HG03575 (cell line): ENCODE data around the gene IQCN.

Experiments used
- ATAC-seq: cut with Tn5 transposase; IDR thresholded peaks from one replicate; pipeline ENCODE4 v1.9.1; 2021; ENCODE audit not compliant: unreplicated experiment, insufficient number of reproducible peaks, low FRiP score; ENCODE audit errors: extremely low read depth

Gene IQCN

DNA sequence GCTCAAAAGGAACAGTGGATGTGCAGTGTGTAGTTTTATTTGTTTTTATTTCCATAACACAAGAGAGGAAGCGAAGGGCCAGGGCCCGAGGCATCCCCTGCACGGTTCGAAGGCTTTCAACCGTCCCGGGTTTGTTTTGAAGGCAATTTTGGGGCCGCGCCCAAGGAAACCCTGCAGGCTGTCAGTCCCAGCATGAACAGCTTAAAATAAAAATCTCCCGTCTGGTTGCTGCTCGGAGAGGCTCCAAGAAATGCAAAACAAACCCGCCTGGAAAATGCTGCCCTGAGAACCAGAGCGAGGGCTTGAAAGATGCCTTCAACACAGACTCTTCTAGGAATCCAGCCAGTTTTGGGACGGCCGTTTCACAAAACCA lies 32.6 kb upstream of the IQCN start:
- no peak for ATAC-seq

DNA sequence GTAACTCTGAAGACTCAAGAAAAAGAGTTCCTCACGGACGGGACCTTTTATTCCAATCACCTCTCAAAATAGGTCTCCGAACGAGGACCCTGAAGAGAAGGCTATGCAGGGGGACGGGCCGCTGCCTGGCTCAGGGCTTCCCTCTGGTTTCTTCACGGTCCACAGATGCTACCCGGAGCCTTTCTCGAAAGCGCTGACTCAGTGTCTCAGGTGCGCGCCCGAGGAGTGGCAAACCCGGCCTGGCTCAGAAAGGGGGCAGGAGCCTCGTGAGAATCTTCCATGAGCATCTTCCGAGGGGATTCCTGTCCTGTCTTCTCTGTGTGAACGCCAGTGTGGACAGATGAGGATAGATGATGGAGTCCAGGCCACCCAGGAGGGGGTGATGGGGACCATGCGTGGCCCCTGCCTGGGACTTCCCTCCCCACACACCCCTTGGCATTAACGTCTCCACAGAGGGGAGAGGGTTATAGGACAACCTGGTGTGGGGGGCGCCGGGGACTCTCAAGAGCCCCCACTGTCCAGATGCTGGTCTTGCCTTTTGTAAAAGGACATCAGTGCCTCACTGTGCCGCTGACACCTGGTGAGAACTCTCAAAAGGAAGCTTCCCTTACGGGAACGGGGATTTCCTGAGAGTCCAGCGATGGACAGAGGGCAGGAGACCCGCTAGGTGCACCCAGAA lies 32.1 kb upstream of the IQCN start:
- ATAC-seq = no peak

DNA sequence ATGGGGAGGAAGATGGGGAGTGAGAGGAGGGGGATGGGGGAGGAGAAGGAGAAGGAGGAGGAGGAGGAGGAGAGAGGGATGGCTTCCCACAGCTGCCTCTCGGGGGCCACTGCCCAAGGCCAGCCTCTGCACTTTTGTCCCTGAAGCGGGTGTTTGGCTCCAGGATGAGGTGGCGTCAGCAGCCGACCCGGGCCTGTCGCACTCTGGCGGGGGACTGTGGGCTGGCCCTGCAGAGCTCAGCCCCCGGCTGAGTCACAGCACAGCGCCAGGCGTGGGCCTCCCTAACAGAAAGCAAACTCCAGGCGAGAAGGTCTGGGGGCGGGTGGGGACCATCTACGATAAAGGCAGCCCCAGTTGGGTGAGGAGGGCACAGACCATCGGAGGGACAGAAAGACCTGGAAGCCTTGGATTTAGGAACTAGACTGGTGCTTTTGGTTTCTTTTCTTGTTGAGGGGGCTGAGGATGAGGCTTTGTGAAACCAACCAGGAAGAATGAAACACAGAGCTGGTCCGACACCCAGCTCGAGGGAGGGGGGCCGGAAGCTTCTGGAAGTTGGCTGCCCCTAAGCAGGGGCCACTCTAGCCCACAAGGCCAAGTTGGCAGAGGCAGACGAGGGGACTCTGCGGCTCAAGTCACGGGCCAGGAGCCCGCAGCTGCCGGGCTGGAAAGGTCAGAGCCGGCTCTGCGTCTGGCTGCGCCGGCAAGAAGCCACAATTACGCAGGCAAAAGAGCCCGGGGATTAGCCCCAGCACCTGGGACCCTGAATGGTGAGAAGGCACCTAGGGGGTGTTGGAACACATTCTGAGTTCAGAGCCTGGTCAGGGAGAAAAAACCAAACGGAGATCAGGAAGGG lies 30.4 kb upstream of the IQCN start:
- no peak for ATAC-seq

DNA sequence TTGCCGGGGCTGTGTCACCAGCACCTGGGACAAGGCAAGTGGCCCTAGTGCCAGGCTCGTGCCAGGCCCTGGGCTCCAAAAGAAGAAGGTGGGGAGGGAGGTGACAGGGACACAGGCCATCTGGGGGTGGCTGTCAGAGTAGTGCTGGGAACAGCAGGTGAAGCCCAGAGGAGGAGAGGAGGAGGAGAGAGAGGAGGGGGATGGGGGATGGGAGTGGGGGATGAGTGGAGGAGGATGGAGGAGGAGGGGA lies 29.9 kb upstream of the IQCN start:
- ATAC-seq = no peak

DNA sequence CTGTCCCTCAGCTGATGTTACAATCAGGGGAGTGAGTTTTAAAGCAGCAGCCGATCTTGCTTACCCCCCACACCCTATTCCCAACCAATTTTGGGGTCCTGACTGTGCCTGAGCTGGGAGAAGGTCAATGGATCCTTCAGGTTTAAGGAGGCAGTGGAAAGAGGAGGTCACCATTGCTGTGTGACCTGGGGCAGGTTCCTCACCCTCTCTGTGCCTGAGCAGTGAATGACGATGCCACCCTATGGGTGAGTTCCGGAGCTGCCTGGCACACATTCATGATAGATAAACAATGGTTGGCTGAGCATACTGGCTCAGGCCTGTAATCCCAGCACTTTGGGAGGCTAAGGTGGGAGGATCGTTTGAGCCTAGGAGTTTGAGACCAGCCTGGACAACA lies 27.5 kb upstream of the IQCN start:
- no peak for ATAC-seq

DNA sequence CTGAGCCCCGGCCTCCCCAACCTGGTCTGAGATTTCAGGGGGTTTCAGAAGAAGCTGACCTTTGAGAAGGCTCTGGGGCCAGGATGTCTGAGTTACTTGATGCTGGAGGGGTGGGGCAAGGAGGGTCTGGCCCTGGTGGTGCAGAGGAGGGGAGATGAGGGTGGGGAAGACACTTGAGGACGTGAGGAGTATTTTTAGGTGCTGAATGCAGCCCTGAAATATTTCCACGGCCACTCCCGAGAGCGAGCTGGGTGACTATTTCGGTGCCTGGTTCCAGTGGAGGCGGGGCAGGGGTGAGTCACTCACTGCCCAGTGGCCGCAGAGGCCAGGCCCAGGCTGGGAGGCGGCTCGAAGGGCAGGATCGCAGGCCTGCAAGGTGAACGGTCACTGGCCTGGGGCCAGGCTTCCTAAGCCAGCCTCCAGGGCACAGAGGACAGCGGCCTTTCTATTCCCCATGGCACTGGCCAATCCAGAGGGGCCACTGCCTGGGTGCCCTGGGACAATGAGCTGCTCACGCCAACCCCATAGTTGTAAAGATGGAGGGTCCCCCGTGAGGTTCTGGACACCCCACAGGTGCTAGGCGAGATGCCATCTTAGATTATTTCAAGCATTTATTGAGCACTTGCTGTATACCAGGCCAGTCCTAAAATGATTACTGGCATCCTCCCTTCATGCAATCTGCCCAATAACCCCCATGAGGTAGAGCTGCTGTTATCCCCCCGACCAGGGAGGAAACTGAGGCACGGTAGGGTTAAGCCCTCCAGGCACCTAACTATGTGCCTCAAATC lies 26.9 kb upstream of the IQCN start:
- ATAC-seq = no peak

DNA sequence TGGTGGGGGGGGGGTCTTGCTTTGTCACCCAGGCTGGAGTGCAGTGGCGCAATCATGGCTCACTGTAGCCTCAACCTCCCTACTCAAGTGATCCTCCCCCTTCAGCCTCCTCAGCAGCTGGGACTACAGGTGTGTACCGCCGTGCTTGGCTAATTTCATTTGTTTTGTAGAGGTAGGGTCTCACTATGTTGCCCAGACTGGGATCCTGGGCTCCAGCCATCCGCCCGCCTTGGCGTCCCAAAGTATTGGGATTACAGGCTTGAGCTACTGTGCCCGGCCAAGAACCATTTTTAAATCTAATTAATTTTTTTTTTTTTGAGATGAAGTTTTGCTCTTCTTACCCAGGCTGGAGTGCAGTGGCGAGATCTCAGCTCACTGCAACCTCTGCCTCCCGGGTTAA lies 25.4 kb upstream of the IQCN start:
- no peak for ATAC-seq

DNA sequence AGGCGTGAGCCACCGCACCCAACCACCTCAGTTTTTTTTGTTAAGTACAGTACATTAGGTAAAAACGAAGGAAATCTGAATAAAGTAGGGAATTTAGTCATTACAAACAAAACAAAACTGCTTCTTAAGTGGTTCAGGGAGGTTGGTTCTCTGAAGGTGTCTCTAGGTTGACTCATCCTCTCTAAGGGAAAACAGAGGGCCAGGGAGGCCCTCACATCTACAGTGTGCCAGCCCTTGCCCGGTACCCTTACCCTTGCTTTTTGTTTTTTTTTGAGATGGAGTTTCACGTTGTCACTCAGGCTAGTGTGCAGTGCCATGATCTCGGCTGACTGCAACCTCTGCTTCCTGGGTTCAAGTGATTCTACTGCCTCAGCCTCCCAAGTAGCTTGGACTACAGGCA lies 24.3 kb upstream of the IQCN start:
- no peak for ATAC-seq

DNA sequence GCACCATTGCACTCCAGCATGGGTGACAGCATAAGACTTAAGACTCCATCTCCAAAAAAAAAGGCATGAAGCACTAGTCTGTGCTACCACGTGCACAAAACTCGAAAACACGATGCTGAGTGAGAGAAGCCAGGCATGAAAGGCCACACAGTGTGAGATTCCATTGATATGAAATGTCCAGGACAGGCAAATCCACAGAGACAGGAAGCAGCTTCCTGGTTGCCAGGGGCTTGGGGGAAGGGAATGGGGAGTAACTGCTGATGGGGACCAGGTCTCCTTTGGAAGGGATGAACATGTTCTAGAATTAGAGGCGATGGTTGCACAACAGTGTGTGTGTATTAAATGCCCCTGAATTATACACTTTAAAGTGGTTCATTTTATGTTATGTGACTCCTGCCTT lies 23.1 kb upstream of the IQCN start:
- no peak for ATAC-seq

DNA sequence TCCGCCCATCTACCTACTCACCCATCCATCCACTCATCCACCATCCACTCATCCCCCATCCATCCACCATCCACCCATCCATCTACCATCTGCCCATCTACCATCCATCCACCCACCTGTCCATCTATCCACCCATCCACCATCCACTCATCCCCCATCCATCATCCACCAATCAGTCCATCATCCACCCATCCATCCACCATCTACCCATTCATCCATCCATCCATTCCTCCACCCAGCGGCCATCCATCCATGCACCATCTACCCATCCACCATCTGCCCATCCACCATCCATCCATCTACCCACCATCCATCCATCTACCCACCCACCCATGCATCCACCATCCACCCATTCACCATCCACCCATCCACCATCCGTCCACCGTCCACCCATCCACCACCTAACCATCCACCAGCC lies 20.8 kb upstream of the IQCN start:
- ATAC-seq = no peak

DNA sequence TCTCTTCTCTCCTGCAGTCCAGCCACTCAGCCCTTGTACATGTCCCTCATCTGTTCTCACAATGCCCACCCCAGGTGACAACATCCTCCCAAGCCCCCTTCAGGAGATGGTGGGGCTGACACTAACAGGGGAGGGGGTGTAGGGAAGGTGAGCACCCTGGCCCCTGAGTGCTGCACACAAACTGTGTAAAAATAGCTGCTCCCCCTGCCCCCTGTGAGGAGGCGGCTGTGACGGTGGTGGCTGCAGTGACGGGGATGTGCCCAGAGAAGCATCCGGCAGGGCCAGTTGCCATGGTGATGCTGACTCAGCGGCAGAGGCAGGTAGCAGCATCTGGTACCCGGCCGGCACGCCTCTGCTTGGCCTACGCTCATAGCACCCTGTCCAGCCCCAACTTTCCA lies 20.2 kb upstream of the IQCN start:
- ATAC-seq = no peak

DNA sequence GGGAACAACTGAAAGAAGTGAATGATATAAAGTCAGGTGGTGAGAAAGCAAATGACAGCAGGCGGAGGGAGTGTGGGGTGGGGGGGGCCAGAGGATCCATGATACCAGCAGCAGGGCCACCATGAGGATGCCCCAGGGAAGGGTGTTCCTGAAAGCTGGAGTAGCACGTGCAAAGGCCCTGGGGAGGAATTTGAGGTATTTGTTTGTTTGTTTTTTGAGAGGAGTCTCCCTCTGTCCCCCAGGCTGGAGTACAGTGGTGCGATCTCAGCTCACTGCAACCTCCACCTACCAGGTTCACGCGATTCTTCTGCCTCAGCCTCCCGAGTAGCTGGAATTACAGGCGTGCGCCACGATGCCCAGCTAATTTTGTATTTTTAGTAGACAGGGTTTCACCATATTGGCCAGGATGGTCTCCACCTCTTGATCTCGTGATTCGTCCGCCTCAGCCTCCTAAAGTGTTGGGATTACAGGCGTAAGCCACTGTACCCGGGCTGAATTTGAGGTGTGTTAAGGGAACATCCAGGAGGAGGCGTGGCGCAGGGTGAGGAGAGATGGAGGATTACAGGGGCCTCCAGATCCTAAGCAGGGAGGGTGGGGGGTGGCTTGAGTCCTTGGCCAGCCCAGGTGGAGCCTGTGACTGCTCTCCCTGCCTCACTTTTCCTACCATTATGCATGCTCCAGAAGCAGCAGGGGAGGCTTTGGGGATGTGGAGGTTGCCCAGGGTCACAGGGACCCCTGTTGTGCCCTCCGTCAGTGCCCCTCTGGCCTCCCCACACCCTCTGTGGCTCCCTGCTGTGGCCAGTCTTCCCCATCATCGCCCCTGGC lies 19.6 kb upstream of the IQCN start:
- ATAC-seq = no peak

DNA sequence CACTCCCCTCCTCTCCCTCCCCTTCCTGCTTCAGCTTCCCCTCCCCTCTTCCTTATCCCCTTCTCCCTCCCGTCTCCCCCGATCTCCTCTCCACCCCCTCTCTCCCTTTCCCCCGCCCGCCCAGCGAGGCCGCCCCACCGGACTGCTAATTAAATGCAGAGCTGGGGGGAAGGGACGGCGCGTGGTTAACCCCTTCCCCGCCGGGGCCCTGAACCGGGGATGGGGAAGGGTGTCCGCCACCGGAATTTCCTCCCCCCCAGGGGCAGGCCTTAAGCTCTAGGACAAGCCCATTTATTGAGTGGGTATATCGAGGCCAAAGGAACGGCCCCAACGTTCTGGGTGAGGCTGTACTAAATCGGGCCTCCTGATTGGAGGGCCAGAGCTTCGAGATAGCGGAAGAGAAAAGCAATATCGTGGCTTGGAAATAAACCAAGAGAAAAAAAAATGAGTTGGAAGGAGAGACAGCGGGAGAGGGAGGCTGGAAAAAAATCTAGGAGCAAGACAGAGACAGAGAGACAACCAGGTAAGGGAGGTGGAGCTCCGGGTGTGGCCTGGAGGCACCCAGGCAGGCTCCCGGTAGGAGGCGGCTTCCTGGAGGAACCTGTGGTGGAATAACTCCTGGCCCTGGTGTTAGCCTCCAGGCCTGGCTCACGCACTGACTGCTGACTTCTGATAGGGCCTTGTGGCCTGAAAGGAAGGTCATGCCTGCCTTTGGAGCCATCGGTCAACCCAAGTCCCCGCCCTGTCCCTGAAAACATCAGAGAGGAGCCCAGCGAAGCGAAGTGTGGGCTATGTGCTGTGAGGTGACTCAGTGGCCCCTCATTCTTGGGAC lies 18.8 kb upstream of the IQCN start:
- ATAC-seq = no peak

DNA sequence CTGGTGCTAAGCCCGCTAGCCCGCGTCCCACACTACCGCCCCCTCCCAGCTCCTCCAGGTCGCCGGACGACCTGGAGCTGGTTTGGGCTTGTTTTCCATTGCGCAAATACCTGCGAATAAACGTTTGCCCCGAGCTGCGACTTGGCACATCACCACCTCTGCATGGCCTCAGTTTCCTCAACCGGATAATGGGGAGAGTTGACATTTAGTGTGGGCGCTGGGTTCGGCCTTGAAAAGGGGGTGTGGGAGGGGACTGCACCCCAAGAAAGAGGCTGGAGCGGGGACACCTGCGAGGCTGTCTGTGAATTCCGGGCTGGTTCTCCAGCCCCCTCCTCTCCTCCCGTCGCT lies 18.2 kb upstream of the IQCN start:
- ATAC-seq = no peak

DNA sequence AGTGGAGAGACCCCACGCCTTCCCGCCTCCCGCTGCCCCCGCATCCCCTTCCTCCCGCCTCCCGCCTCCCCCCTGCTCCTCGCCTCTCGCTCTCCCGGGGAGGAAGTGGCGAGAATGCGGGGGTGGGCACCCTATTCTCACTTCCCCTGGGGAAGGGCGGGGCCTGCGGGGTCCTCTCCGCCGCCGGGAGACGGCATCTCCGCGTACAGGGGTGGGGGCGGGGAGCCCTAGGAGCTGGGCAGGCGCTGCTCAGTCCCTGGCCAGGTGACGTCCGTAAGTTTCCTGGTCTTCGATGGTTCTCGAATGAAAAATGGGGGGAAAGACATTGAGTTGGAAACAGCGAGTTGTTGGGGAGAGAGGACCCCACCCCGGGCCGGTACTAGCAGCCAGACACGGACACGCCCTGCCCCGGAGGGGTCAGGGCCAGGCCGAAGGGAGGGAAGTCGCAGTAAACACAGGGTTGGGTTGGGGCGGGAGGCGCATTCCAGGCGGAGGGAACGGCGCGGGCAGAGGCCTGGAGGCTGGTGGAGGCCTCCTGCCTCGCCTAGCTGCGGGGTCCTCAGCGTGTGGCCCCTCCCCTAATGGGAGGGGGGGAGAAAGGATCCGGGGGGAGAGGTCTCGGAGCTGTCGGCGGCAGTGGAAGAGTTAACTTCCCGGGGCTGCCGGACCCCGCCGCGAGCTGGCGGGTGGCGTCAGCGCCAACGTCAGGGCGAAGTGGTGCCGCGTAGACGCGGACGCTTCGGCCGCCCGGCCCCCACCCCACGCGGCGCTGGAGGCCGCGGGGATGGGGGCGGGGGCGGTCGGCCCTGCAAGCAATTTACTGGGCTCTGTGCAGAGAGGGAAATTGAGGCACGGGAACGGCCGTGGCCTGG lies 17.6 kb upstream of the IQCN start:
- no peak for ATAC-seq

DNA sequence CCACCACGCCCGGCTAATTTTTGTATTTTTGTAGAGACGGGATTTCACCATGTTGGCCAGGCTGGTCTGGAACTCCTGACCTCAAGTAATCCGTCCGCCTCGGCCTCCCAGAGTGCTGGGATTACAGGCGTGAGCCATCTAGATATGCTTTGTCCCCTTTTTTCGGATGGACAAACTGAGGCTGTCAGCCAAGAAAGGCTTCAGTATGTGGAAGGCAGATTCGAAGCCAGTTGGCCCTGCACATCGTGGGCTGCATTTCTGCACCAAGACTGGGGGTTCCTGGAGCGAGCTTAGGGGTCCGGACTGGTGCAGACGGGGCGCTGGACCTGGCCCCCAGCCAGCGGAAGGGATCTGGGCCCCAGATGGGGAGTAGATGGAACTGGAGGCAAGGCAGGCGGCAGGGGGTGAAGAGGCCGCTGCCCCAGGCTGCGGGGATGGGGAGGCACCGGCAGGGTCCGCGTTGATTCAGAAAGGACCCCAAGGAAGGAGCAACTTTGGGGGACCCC lies 16.8 kb upstream of the IQCN start:
- ATAC-seq = no peak

DNA sequence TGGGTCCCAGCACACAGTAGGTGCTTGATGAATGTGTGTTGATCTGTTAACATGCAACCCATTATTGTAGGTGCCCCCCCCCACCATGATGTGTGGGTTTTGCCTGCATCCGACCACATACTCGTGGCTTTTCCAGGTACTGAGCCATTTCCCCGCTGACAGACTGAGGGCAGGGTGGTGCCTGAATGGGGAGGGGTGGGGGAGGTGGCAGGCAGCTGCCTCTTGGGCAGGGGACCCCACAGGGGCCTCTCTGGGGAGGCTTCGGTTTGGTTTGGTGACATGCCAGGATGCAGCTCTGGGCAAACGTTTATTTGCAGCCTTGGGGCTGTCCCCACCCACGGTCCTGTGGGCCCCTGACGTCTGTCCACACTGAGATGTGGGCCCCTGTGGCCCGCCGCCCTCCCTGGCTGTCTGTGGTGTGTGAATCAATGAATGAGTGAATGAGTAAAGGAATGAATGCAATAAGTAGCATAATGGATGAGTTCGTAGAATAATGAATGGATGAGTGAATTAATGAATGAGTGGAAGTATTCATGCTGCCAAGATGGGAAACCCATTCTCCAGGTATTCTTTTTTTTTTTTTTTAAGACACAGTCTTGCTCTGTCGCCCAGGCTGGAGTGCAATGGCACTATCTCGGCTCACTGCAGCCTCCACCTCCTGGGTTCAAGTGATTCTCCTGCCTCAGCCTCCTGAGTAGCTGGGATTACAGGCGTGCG lies 16.2 kb upstream of the IQCN start:
- no peak for ATAC-seq
